HS-5 (cell line): ENCODE data around the gene CLSTN2.

ENCODE experiments used
- DNase-seq: peaks from one replicate; pipeline ENCODE4 v3.0.0-alpha.2; 2012; ENCODE audit warnings: low read depth

Gene CLSTN2

DNA sequence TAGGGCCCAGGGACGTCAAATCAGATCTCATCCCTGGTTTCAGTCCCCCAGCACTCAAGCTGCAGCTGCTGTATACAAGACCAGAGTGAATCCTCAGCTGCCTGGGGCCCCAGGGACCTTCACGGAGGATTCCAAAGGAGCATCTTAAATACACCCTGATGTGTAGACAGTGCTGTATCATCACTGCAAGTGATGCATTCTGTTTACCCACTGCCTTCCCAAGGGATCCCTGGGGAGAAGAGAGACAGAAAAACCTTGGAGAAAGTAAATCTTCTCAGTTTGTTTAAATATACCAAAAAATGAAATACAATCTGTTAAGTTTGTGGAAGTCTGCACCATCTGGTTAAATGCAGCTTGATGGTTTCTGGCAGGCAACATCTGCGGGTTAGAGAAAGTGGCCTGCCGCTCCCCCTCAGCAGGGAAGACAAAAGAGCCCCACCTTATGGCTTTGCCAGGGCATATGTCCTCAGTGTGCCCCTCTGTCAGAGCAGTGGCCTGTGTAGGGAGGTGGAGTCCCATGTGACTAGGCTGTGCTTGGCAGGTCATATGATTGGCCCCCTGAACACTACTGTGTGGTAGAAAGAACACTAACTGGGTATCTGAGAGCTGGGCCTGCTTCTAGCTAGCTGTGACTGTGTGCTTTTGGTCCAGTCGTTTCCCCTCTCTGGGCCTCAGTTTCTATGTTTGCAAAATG, 520.7 kb downstream of the CLSTN2 start:
- DNase-seq, result no peak

DNA sequence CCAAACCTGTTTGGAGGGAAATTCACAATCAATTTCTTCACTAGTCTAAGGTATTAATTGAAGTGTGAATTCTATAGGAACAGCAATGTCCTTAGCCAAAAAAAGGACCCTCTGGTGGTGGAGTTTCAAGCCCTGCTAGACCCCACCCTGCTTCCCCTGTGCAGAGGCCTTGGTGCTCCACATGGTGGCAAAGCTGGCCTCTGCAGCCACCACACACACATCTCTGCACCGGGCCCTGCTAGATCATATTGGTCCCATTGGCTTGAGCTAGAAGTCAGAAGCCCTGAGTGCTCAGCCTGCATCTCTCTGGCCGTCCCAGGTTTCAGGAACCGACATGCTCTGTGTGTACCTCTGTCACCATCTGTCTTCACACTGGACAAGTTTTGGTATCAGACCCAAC, 522.0 kb downstream of the CLSTN2 start:
- no peak for DNase-seq

GRCh38 chr3:140459462-140459861, 524.5 kb downstream of the CLSTN2 start:
- DNase-seq, result no peak

- no peak for DNase-seq
Observed at GRCh38 chr3:140461250-140461649, 526.3 kb downstream of the CLSTN2 start.

- DNase-seq, result no peak
Observed at GRCh38 chr3:140463355-140463754, 528.4 kb downstream of the CLSTN2 start.

- no peak for DNase-seq
Observed at GRCh38 chr3:140465988-140466387, 531.0 kb downstream of the CLSTN2 start.

DNA sequence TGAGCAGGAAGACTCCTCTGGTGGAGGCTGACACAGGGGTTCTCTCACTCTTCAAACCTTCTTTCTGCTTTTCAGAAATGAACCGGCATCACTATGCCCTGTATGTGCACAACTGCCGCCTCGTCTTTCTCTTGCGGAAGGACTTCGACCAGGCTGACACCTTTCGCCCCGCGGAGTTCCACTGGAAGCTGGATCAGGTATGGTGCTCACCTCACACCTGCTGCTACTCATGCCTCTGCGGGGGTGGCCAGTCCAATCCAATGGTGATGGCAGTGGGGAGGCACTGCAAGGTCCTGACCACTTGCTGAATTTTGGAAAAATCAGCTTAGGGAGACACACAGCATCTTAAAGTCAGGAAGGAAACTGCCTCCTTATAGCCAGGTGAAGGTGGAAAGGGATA, 531.5 kb downstream of the CLSTN2 start:
- no peak for DNase-seq

DNA sequence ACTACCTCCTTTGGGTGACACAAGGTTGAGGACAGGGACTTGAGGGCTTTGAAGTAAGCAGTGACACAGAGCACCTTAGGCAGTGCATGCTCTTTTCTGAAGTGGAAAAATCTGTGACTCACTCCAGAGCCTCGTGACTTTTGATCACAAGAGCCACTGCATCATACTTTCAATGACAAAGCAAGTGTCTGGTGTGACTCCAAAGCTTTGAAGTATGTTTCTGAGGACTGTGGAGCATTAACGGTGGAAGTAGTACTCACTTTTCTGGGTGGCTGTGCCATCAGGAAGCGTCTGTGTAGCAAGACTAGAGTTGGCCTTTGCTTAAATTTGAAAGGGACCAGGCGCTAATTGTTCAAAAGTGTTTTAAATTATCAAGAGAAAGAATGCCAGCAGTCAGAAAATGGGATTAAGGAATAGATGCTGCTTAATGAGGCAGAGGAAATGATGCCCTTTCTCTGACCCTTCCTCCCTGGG, 532.2 kb downstream of the CLSTN2 start:
- DNase-seq, result no peak

GRCh38 chr3:140467796-140468315, 532.9 kb downstream of the CLSTN2 start:
- no peak for DNase-seq

DNA sequence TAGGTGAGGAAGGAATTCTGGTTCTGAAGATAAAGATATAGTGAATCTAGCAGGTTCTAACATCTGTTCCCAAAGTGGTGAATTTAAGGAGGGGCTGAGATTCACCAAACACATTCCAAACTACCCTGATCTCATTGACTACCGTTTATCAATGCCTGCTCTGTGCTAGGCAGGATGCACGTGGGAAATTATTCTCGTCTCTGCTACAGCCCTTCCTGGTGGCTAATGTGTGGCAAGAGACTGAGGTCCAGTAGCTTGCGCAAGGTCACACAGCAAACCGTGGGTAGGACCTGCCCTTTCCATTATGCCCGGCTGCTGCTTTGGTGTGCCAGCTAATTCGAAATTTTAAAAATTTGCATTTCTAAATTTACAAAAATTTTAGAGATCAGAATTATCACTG, 533.4 kb downstream of the CLSTN2 start:
- no peak for DNase-seq

DNA sequence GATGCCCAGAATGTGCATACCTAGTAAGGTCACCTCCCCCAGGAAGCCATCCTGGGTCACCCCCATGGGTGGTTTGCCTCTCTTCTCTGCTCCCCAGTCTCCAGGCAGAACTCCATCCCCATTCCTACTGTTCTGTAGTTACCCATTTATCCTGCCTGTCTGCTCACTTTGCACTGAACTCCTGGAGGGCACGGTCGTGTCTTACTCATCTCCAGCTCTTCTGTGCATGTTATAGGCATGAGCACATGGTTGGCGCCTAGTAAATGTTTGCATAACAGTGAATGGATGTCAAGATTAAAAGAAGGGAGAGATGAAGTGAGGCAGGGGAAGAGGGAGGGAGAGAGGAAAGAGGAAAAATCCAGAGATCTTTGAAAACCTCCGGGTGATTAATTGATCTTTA, 534.5 kb downstream of the CLSTN2 start:
- no peak for DNase-seq

DNA sequence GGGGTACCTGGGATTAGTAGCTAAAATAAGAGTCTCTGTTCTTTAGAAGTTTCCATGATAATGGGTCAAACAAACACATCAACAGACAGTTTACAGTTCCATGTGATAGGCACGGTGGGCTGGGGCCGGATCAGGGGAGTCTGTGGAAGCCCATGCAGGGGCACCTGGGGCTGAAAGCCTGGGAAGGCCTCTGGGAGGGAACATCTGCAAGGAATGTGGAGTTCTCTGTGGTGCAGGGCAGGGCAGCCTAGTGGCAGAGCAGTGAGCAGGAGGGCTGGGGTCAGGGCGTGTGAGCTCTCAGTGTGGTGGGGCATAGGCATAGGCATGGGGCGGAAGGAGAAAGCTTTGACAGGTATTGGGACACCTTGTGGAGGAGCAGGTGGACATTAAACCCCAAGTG, 535.2 kb downstream of the CLSTN2 start:
- DNase-seq, result no peak

- DNase-seq, result no peak
Observed at GRCh38 chr3:140470962-140471361, 536.0 kb downstream of the CLSTN2 start.

GRCh38 chr3:140472306-140473020, 537.5 kb downstream of the CLSTN2 start:
- DNase-seq, result no peak

- DNase-seq, result no peak
Observed at GRCh38 chr3:140487566-140487965, 552.6 kb downstream of the CLSTN2 start.

DNA sequence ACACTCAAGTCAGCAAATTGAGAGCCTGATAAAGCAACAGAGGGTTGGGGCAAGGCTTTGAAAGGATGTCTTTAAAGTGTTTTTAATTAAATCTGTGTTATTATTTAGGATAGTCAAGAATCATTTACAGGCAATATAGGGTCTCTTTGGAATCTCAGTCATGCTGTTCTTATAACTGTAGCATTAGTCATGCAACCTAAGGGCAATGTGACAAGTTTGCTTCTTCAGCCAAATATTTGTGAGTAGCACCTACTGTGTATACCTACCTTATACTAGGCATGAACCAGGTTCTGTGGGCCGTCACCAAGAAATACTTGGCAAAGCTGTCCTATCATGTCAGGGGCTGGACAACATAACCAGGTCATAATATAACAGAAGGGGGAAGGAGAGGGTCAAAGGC, 558.3 kb downstream of the CLSTN2 start:
- DNase-seq, result no peak

- DNase-seq, result no peak
Observed at GRCh38 chr3:140494970-140495369, 560.0 kb downstream of the CLSTN2 start.

- DNase-seq, result no peak
Observed at GRCh38 chr3:140497331-140497730, 562.3 kb downstream of the CLSTN2 start.

DNA sequence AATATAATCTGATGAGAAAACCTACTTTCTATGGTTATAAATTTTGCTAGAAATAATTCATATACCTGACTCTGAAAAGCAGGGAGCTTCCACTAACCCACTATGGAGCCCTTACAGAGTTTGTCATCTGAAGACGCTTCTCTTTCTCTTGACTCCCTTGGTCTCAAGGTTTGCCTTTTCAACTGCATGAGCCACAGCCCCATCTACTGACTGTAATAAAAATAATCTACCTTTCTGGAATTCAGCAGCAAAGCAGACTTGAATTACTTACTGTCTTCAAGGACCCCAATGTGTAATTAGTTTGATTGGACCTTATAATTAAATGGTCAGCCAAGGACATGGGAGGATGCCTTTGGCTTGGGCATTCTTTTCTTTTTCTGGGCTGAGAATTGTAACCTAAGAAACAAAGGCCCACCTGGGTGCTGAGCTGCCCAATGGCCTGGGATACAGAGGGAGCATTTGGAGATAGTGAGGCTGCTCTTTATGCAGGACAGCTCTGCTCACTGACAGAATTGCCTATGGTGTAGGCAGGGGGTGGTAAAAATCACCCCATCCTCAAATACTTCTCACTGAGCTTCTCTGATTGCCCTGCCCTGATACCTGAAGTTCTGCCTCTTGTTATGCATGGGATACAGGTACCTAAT, 564.3 kb downstream of the CLSTN2 start:
- DNase-seq, result no peak

DNA sequence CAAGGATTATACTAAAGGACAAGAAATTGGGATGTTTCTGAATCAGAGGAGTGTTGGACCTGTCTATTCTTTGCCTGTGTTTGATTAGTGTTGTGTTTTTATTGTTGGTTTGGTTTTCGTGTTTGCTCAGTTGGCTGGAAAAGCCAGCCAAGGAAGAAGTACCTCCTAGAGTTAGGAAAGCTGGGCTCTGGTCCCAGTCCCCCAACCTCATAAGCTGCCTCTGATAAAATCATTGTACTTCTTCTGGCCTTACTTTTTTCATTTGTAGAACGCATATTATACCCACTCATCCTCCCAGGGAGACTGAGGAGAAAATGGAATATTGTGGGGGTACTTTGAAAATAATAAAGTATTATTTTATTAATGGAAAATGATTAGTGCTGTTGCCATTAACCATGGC, 565.5 kb downstream of the CLSTN2 start:
- no peak for DNase-seq

DNA sequence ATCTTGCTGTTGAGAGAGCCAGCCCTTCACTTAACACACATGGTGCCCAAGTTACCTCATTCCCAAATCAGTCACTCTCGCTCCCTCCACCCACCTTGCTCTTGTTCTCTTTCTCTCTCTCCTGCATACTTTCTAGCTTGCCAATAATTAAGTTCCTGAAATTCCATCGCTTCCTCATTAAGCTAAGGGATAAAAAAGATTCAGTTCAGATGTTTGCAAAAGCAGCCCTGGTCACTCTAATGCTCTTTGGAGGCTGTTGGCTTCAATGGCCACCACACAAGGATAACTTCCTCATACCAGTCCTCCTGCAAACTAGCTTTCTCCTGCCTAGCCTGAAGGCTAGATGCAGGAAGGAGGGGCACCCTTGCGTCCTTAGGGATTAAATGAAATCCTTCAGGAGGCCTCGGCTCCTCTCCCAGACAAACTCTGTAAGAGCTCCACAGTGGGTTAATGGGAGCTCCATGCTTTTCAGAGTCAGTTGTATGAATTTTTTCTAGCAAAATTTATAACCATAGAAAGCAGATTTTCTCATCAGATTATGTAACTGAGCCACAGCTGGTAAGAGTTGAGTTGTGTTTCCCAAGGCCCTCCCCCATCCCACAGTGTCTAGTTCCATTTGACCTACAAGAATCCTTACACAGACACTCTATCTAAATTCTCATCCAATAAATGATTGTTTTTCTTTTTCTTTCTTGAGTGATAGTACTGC, 566.2 kb downstream of the CLSTN2 start:
- no peak for DNase-seq

- DNase-seq, result no peak
Observed at GRCh38 chr3:140501770-140502364, 566.9 kb downstream of the CLSTN2 start.
